GM18870 (cell line): ENCODE data around the gene PDE11A.
"Not testable (repeated sequence)": the region's sequence is repeated elsewhere in the genome, so short reads cannot be mapped to it uniquely, and the experiment has no call there.

Experiments
- ATAC-seq: cut with Tn5 transposase; IDR thresholded peaks from one replicate; pipeline ENCODE4 v1.9.1; 2021; ENCODE audit warnings: moderate library complexity; ENCODE audit not compliant: unreplicated experiment

The PDE11A gene

GRCh38 chr2:178074123-178075005 lies 1.8 kb upstream of the PDE11A start:
- ATAC-seq = no peak

- ATAC-seq = no peak
Observed at GRCh38 chr2:178072000-178072382, 586 bp downstream of the PDE11A start.

DNA sequence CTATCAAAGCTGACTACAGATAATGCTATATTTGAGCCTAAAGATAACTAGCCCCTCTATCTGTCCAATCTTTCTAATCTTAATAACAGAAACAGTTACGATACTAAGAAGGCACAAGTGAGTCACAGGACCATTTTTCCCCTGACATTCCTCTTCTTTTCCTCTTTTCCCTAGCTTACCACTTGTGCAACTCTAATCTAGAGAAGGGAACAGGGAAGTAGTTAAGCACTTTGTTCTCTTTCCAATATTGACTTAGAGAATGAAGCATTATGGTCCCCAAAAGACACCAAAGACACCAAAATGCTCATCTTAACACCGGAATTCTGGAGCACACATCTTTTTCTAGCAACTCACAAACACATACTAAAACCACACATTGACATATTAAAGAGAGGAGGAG lies 1.8 kb downstream of the PDE11A start:
- ATAC-seq = no peak

GRCh38 chr2:178069551-178069950 lies 3.0 kb downstream of the PDE11A start:
- ATAC-seq = no peak

DNA sequence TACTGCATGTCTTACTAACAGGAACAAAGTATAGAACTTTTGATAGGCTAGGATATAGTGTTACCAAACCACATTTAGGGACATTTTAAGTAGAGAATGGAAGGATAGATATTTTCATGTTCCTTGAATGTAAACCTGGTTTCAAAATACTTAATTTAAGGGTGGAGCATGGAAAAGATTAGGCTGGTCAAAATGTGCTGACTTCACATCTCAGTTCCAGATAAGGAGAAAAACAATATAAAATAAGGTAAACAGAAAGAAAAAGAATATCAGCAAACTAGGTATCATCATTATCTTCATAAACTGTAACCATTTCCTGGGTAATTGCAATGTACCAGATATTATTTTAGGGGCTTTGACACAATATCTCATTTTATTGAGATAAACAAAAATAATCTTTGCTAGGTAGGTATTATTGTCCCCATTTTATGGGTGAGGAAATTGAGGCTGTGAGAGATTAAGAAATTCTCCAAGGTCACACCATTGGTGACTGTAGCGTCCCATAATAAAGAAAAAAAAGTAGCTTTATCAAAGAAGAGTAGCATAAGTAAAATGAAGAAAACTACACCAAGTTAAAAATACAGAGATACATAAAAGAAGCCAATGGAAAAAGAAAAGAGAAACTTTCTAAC lies 3.6 kb downstream of the PDE11A start:
- no peak for ATAC-seq

GRCh38 chr2:178066890-178067669 lies 5.5 kb downstream of the PDE11A start:
- ATAC-seq = no peak

- ATAC-seq = no peak
Observed at GRCh38 chr2:178066324-178066723, 6.3 kb downstream of the PDE11A start.

GRCh38 chr2:178059681-178060080 lies 12.9 kb downstream of the PDE11A start:
- ATAC-seq = no peak

- no peak for ATAC-seq
Observed at GRCh38 chr2:178059111-178059510, 13.5 kb downstream of the PDE11A start.

- ATAC-seq = no peak
Observed at GRCh38 chr2:178057179-178057680, 15.3 kb downstream of the PDE11A start.

GRCh38 chr2:178056345-178056744 lies 16.2 kb downstream of the PDE11A start:
- no peak for ATAC-seq

DNA sequence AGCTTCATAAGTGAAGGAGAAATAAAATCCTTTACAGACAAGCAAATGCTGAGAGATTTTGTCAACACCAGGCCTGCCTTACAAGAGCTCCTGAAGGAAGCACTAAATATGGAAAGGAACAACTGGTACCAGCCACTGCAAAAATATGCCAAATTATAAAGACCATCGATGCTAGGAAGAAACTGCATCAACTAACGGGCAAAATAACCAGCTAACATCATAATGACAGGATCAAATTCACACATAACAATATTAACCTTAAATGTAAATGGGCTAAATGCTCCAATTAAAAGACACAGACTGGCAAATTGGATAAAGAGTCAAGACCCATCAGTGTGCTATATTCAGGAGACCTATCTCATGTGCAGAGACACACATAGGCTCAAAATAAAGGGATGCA lies 21.3 kb downstream of the PDE11A start:
- ATAC-seq = not testable (repeated sequence)

DNA sequence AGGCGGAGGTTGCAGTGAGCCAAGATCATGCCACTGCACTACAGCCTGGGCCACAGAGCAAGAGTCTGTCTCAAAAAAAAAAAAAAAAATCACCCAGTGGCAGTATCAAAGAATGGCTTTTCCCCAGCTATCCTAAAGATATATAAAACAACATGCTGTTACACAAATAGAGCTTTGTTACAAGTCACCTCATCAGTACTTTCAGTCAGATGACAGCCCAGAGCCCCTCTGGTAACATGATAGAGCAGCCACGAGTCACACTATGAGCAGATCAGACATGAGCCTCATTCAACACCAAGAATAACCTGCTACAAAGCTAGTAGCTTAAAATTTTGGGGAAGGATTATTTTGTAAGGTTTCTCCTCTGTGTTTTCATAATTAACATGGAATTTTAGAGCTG lies 25.2 kb downstream of the PDE11A start:
- ATAC-seq = no peak

DNA sequence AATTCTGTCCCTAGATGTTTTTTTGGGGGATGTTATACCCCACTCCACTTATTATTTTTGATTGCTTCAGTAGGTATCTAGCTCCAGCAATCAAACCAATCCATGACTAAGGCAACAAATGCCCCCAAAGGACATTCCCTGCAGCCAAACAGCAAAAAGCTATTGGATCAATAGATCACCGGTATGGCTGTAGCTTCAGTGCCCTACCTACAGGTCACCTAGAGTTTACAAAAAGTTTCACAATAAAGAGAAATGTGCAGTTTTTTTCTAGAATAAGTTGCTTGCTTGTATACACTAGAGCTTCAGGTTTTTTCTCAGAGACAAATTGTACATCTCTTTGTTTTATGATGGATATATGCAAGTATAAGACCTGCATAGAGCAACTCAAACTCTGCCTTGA lies 27.7 kb downstream of the PDE11A start:
- ATAC-seq = no peak

DNA sequence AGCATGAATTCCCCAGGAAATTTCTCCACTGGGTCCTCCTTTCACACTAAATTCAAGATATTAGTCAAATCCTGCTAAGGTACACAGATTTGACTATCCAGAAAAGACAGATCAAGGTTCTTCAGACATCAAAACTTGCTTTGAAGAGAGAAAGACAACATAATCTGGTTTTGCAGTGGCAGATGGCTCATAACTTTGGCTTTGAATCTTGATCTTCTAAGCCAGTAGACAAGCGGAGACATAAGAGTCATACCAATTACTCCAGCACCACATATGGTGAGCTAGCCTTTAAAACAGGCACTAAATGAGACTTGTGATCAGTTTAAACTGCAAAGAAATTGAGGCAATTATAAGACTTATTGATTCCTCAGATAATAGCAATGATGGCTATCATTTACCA lies 29.3 kb downstream of the PDE11A start:
- ATAC-seq = no peak

DNA sequence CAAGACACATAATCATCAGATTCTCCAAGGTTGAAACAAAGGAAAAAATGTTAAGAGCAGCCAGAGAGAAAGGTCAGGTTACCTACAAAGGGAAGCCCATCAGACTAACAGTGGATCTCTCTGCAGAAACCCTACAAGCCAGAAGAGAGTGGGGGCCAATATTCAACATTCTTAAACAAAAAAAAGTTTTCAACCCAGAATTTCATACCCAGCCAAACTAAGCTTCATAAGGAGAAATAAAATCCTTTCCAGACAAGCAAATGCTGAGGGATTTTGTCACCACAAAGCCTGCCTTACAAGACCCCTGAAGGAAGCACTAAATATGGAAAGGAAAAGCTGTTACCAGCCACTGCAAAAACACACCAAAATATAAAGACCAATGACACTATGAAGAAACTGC lies 39.0 kb downstream of the PDE11A start:
- ATAC-seq = not testable (repeated sequence)

- ATAC-seq = no peak
Observed at GRCh38 chr2:178029342-178029741, 43.2 kb downstream of the PDE11A start.

- ATAC-seq = no peak
Observed at GRCh38 chr2:178025551-178026185, 46.9 kb downstream of the PDE11A start.

DNA sequence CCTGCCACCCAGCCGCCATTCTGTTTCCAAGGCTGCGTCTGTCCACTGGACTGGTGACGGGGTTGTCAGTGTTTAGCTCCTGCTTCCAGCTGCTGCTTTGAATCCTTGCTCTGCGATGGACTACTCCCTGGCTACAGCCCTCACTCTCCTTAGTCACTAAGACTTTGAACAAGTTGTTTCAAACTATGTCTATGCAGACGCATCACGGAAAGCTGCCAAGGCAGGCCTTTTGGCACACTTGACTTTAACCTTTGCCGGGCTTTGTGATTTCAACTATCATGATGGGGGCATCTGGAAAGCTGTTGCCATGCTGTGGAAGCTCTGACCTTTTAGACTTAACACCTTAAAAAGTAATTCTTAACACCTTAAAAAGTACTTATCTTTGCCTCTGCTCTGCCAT lies 54.4 kb downstream of the PDE11A start:
- ATAC-seq = no peak

DNA sequence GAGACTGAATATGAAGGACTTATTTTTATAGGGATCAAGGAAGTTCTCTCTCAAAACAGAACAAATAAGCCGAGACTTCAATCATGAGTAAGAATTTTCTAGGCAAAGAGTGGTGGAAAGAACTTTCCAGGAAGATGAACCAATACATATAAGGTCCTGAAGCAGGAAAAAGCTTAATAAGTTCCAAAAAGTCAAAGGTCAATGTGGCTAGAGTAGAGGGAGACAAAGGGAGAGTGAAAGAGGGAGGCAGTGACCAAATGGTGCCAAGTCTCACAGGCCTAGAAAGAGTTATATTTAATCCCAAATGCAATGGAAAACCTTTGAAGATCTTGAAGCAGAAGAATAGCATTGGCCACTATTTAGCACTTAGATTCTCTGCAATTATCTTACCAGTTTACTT lies 56.0 kb downstream of the PDE11A start:
- ATAC-seq = no peak

DNA sequence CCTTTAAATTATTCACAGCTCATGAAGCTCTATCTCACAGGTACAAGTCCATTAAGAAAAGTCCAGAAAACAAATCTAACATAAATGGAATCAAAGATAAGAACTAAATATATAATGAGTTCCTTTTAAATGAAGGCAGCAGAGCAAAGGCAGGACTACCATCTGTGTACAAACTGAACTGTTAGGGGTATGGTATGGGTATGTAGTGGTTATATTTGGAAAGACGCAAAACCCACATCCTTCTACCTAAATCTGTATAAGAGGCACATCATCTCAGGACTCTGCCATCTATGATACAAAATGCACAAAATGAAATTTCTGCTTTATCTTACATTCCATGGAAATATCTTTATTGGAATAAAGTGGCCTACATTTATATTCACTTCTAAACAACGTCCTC lies 59.9 kb downstream of the PDE11A start:
- ATAC-seq = no peak
